DOHH2 (cell line): ENCODE data around the gene NCOA4.

Experiments used
- EZH2phosphoT487 ChIP-seq: fragments of 200-600 bp; sonication (generic); IDR thresholded peaks from 2 replicates; pipeline ENCODE4 v1.6.1; 2017; ENCODE audit warnings: borderline replicate concordance, mild to moderate bottlenecking, antibody characterized with exemption, low read length, moderate library complexity, mixed read lengths
- TF ChIP-seq, protein P1 (sequence below): fragments of 200-600 bp; sonication (generic); IDR thresholded peaks from one replicate; pipeline ENCODE4 v1.5.1; 2014; ENCODE audit warnings: antibody characterized with exemption, mild to moderate bottlenecking, low read depth, low read length; ENCODE audit not compliant: poor library complexity, severe bottlenecking

DNA sequence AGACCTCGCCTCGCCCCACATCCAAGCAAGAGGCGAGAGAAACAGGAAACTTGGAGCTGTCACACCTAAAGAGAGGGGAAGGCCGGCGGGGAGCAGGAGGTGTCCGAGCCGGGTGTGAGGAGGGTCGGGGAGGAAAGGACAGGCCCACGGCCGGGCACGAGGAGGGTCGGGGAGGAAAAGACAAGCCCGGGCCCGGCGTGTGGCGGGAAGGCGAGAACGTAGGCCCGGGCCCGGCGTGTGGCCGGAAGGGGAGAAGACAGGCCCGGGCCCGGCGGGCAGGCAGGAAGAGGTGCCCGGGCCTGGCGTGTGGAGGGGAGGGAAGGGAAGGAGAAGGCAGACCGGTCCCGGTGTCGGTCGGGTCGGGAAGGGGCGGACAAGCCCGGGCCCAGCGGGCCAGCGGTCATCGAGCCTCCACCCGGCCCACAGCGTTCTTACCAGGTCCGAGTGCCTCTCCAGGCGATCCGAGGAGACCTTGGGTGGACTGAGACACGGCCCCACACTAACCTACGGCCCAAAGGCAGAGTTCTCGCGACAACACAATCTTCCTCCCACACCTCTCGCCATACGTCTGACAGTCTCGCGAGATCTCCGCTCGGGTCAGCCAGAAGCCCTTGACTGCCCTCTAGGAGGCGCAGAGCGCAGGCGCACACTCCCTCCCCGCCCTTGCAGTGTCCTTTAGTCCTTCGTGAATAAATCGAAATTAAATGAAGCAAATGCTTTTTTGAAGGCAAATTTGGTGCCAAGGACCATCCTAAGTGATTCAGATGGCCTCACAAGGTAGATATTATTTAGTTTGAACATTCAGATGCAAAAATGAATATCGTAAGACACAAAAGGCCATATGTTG, at the start of gene NCOA4:
- TF ChIP-seq, protein P1, sequence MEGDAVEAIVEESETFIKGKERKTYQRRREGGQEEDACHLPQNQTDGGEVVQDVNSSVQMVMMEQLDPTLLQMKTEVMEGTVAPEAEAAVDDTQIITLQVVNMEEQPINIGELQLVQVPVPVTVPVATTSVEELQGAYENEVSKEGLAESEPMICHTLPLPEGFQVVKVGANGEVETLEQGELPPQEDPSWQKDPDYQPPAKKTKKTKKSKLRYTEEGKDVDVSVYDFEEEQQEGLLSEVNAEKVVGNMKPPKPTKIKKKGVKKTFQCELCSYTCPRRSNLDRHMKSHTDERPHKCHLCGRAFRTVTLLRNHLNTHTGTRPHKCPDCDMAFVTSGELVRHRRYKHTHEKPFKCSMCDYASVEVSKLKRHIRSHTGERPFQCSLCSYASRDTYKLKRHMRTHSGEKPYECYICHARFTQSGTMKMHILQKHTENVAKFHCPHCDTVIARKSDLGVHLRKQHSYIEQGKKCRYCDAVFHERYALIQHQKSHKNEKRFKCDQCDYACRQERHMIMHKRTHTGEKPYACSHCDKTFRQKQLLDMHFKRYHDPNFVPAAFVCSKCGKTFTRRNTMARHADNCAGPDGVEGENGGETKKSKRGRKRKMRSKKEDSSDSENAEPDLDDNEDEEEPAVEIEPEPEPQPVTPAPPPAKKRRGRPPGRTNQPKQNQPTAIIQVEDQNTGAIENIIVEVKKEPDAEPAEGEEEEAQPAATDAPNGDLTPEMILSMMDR: peak; percentile 72
- no peak for TF ChIP-seq EZH2phosphoT487
